ENCODE results near the gene FCER2. TPM values are rescaled to one million over a fixed set of nuclear protein-coding genes. Genes with fewer than 3 reads are reported as not detected.

The FCER2 gene
- total RNA-seq, 1 experiment from 2014 or later = not detected

DNA sequence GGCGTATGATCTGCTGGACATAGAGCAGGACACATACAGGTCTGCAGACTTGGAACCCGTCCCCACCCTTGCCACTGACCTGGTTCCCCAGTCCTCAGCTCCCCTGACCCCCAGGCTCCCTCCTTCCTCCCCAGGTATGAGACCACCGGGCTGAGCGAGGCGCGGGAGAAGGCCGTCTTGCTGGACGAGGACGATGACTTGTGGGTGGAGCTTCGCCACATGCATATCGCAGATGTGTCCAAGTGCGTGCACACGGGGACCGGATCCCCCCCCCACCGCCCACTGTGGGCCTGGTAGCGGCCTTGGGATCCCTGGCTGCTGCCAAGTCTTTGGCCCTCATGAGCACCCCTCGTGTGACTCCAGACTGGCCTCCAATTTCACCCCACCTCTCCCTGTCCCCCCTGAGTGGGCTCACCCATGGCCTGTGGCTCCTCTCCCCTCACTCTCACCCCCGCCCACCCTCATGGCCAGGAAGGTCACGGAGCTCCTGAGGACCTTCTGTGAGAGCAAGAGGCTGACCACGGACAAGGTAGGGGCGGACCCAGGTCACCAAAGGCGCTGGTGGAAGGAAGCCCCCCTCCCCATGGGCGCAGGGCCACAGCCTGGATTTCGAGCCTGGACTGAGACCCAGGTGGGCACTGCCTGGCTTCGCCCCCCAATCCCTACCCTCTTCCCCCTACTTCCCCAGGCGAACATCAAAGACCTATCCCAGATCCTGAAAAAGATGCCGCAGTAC lies 59.5 kb downstream of the FCER2 start:
- Histone ChIP-seq H4K5ac (ENCODE audit: insufficient read length, low read depth, low read length) (no peak overlapping the region), H3K4me2 (ENCODE audit: insufficient read depth, insufficient read length, low read length) (no peak overlapping the region), H3K79me1 (ENCODE audit: insufficient read depth, low read depth, low read length, poor library complexity, severe bottlenecking) (no peaks in the 10 kb centered on the region), H3K79me2 (ENCODE audit: insufficient read depth, low read length) (no peaks in the 10 kb centered on the region), H2BK5ac (ENCODE audit: insufficient read length, low read length) (no peak overlapping the region), H3K9me3 (ENCODE audit: control insufficient read depth, low read depth, low read length) (no peaks in the 10 kb centered on the region), H4K20me1 (ENCODE audit: control insufficient read depth, insufficient read depth, insufficient read length) (no peaks in the 10 kb centered on the region), H3K14ac (ENCODE audit: insufficient read depth, low read length) (no peak overlapping the region), H3K18ac (ENCODE audit: insufficient read length, low read depth, low read length) (no peak overlapping the region), H2BK120ac (ENCODE audit: low read depth, low read length, poor library complexity, severe bottlenecking) (no peak overlapping the region), H3K4ac (ENCODE audit: low read depth, low read length) (no peak overlapping the region), H2BK20ac (ENCODE audit: low read depth, low read length, poor library complexity, severe bottlenecking) (no peak overlapping the region), H2BK12ac (ENCODE audit: insufficient read length, low read depth, low read length) (no peak overlapping the region), H3K23ac (ENCODE audit: insufficient read length, low read depth, low read length) (no peak overlapping the region), H3K9ac (ENCODE audit: extremely low read depth, insufficient read length, low read length) (no peak overlapping the region), H2AFZ (ENCODE audit: low read length) (no peak overlapping the region), H3K4me1 (ENCODE audit: insufficient read depth, low read length) (no peaks in the 10 kb centered on the region), H3K23me2 (ENCODE audit: insufficient read length, low read depth, low read length, poor library complexity, severe bottlenecking) (no peaks in the 10 kb centered on the region), H2BK15ac (ENCODE audit: low read depth, low read length) (no peak overlapping the region), H3K56ac (ENCODE audit: insufficient read length, low read depth, low read length) (no peak overlapping the region), H4K91ac (ENCODE audit: insufficient read length, low read depth, low read length) (no peak overlapping the region), H4K8ac (replicated peaks; ENCODE audit: insufficient read length, low read depth, low read length) (no peak overlapping the region), H3T11ph (ENCODE audit: low read length) (no peak overlapping the region), H2AK5ac (ENCODE audit: insufficient read length, low read length) (no peak overlapping the region), H3K27ac (ENCODE audit: insufficient read length, low read depth, low read length) (no peak overlapping the region), H3K27me3 (ENCODE audit: insufficient read depth, low read length) (no peaks in the 10 kb centered on the region)
- TF ChIP-seq CTCF (conservative IDR thresholded peaks at IDR 0.05) = no peak
- Mint-ChIP-seq H3K27ac (no peak overlapping the region), H3K27me3 (ENCODE audit: low read depth) (no peaks in the 10 kb centered on the region), H3K4me3 (no peak overlapping the region), H3K9me3 (no peaks in the 10 kb centered on the region; a peak in 1 of 5 replicates), H3K36me3 (ENCODE audit: insufficient read depth in 1 of 3, low read depth in 3 of 3) (peaks cover 9 to 26% (median 17%) of the 10 kb centered on the region in 3 experiments), H3K4me1 (peaks cover 0 to 11% of the 10 kb centered on the region in 2 experiments; a peak in 2 of 4 replicates)
- no CpG with 5 or more reads among the region's 27 CpGs for WGBS (ENCODE audit: extremely low coverage, insufficient read length, low lambda C conversion rate)
- no peak for DNase-seq
